ENCODE results near the gene ASTN2.

GRCh38 chr9:117418111-117418510 lies 3.3 kb upstream of the ASTN2 start:
- no peak for TF ChIP-seq CTCF (IDR thresholded peaks at IDR 0.05)
- no peak for TF ChIP-seq POLR2A (IDR thresholded peaks at IDR 0.05)
- TF ChIP-seq POLR2AphosphoS5 (IDR thresholded peaks at IDR 0.05): no peak

Data from prostate gland (tissue), 2 donors.